ENCODE results near the gene PRAMEF1. TPM values are rescaled to one million over a fixed set of nuclear protein-coding genes. Genes with fewer than 3 reads are reported as not detected.

The PRAMEF1 gene
- polyA plus RNA-seq, 1 donor from 2014 or later: not detected

DNA sequence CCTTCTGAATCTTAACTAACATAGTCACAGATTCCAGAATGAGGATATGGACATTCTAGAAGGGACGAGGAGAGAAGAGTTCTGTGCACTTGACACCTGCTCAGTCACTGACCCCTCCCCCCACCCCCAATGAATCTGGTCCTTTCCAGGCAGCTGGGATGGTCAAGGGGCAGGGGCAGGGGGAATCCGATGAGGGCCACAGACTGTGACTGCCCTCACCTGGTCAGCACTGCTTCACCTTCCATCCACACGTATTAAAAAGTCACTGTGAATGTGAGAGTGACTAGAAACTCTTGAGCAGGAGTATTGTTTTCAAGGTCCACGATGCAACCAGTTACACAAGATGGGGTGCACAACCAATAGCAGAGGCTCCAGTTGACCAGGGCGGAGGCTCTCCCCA is 27.2 kb upstream of the PRAMEF1 start:
- no peak overlapping the region for H3K4me3 ChIP-seq (ENCODE audit: low read length)
- no peaks in the 10 kb centered on the region for H3K27me3 ChIP-seq (ENCODE audit: insufficient read depth, low read depth, low read length)
- no peaks in the 10 kb centered on the region for H3K79me2 ChIP-seq (replicated peaks; ENCODE audit: insufficient read depth, low read length)
- no peak overlapping the region for H2AFZ ChIP-seq (ENCODE audit: low read depth, low read length)
- no peaks in the 10 kb centered on the region for H4K20me1 ChIP-seq (ENCODE audit: insufficient read depth)
- TF ChIP-seq MXI1 (conservative IDR thresholded peaks at IDR 0.05; ENCODE audit: poor library complexity, severe bottlenecking) (no peak), RAD21 (conservative IDR thresholded peaks at IDR 0.05) (no peak), TAF1 (IDR thresholded peaks at IDR 0.05; ENCODE audit: low read depth) (no peak), SMC3 (conservative IDR thresholded peaks at IDR 0.05; ENCODE audit: poor library complexity) (no peak), POLR2AphosphoS5 (IDR thresholded peaks at IDR 0.05) (no peak), EP300 (conservative IDR thresholded peaks at IDR 0.05; ENCODE audit: poor library complexity, severe bottlenecking) (no peak), EZH2 (IDR thresholded peaks at IDR 0.05; ENCODE audit: borderline replicate concordance, insufficient read depth, low read length, poor library complexity, severe bottlenecking) (no peak)
- TF ChIP-seq, protein P1, sequence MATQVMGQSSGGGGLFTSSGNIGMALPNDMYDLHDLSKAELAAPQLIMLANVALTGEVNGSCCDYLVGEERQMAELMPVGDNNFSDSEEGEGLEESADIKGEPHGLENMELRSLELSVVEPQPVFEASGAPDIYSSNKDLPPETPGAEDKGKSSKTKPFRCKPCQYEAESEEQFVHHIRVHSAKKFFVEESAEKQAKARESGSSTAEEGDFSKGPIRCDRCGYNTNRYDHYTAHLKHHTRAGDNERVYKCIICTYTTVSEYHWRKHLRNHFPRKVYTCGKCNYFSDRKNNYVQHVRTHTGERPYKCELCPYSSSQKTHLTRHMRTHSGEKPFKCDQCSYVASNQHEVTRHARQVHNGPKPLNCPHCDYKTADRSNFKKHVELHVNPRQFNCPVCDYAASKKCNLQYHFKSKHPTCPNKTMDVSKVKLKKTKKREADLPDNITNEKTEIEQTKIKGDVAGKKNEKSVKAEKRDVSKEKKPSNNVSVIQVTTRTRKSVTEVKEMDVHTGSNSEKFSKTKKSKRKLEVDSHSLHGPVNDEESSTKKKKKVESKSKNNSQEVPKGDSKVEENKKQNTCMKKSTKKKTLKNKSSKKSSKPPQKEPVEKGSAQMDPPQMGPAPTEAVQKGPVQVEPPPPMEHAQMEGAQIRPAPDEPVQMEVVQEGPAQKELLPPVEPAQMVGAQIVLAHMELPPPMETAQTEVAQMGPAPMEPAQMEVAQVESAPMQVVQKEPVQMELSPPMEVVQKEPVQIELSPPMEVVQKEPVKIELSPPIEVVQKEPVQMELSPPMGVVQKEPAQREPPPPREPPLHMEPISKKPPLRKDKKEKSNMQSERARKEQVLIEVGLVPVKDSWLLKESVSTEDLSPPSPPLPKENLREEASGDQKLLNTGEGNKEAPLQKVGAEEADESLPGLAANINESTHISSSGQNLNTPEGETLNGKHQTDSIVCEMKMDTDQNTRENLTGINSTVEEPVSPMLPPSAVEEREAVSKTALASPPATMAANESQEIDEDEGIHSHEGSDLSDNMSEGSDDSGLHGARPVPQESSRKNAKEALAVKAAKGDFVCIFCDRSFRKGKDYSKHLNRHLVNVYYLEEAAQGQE (IDR thresholded peaks at IDR 0.05; ENCODE audit: borderline replicate concordance): no peak
- TF ChIP-seq, protein P2, sequence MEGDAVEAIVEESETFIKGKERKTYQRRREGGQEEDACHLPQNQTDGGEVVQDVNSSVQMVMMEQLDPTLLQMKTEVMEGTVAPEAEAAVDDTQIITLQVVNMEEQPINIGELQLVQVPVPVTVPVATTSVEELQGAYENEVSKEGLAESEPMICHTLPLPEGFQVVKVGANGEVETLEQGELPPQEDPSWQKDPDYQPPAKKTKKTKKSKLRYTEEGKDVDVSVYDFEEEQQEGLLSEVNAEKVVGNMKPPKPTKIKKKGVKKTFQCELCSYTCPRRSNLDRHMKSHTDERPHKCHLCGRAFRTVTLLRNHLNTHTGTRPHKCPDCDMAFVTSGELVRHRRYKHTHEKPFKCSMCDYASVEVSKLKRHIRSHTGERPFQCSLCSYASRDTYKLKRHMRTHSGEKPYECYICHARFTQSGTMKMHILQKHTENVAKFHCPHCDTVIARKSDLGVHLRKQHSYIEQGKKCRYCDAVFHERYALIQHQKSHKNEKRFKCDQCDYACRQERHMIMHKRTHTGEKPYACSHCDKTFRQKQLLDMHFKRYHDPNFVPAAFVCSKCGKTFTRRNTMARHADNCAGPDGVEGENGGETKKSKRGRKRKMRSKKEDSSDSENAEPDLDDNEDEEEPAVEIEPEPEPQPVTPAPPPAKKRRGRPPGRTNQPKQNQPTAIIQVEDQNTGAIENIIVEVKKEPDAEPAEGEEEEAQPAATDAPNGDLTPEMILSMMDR (IDR thresholded peaks at IDR 0.05; ENCODE audit: poor library complexity, severe bottlenecking): no peak
- H3K9ac ChIP-seq (ENCODE audit: low read length): no peak overlapping the region
- no peak overlapping the region for H3K27ac ChIP-seq (ENCODE audit: low read length)
- H3K36me3 ChIP-seq (ENCODE audit: insufficient read depth, low read length): no peaks in the 10 kb centered on the region
- H3K9me2 ChIP-seq (ENCODE audit: insufficient read depth, low read length): no peaks in the 10 kb centered on the region
- no peak overlapping the region for H3K4me2 ChIP-seq (ENCODE audit: low read length)
- no peaks in the 10 kb centered on the region for H3F3A ChIP-seq (ENCODE audit: insufficient read depth, low read length, poor library complexity, severe bottlenecking)
- no peaks in the 10 kb centered on the region for H3K9me3 ChIP-seq (ENCODE audit: low read length)

DNA sequence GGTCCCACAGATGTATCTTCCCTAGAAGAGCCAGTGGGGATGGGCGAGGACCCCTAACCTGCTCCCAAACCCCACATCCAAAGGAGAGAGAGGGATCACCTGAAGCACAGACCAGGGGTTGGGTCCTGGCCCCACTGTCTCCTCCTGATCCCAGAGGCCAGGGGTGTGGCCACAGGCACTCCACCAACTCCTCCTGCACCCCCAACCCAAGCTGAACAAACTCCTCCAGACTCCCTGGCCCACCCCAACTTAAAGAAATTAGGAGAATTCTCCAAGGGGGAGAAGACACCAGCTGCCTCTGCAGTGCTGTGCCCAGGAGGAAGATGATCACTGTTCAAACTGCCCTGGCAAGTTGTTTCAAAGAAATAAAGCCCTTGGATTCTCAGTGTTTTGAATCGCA is 22.2 kb upstream of the PRAMEF1 start:
- Histone ChIP-seq H3K79me2 (replicated peaks; ENCODE audit: insufficient read depth, low read length) (no peaks in the 10 kb centered on the region), H4K20me1 (ENCODE audit: insufficient read depth) (no peaks in the 10 kb centered on the region), H3K27ac (ENCODE audit: low read length) (no peak overlapping the region), H3K4me2 (ENCODE audit: low read length) (no peak overlapping the region), H3K9me3 (ENCODE audit: low read length) (no peaks in the 10 kb centered on the region), H3K9me2 (ENCODE audit: insufficient read depth, low read length) (no peaks in the 10 kb centered on the region), H3K27me3 (ENCODE audit: insufficient read depth, low read depth, low read length) (no peaks in the 10 kb centered on the region), H3K36me3 (ENCODE audit: insufficient read depth, low read length) (no peaks in the 10 kb centered on the region), H3F3A (ENCODE audit: insufficient read depth, low read length, poor library complexity, severe bottlenecking) (no peaks in the 10 kb centered on the region), H2AFZ (ENCODE audit: low read depth, low read length) (no peak overlapping the region), H3K4me3 (ENCODE audit: low read length) (no peak overlapping the region), H3K9ac (ENCODE audit: low read length) (no peak overlapping the region)
- TF ChIP-seq RAD21 (conservative IDR thresholded peaks at IDR 0.05): no peak
- no peak for TF ChIP-seq SMC3 (conservative IDR thresholded peaks at IDR 0.05; ENCODE audit: poor library complexity)
- no peak for TF ChIP-seq MXI1 (conservative IDR thresholded peaks at IDR 0.05; ENCODE audit: poor library complexity, severe bottlenecking)
- TF ChIP-seq, protein P2 (IDR thresholded peaks at IDR 0.05; ENCODE audit: poor library complexity, severe bottlenecking): no peak
- TF ChIP-seq, protein P1 (IDR thresholded peaks at IDR 0.05; ENCODE audit: borderline replicate concordance): no peak
- no peak for TF ChIP-seq EP300 (conservative IDR thresholded peaks at IDR 0.05; ENCODE audit: poor library complexity, severe bottlenecking)
- no peak for TF ChIP-seq TAF1 (IDR thresholded peaks at IDR 0.05; ENCODE audit: low read depth)
- no peak for TF ChIP-seq POLR2AphosphoS5 (IDR thresholded peaks at IDR 0.05)
- TF ChIP-seq EZH2 (IDR thresholded peaks at IDR 0.05; ENCODE audit: borderline replicate concordance, insufficient read depth, low read length, poor library complexity, severe bottlenecking): no peak

Data from neural cell (in vitro differentiated cells).